ENCODE data around the gene TSNAXIP1.
A peak's percentile ranks its signal among the peaks of the same experiment; 100 is the strongest.
"Not testable (repeated sequence)": the region's sequence is repeated elsewhere in the genome, so short reads cannot be mapped to it uniquely, and the experiment has no call there.

TSNAXIP1 gene

GRCh38 chr16:67858500-67858899, 51.8 kb downstream of the TSNAXIP1 start:
- DNase-seq (ENCODE audit: low read depth in 3 of 3) = no peak

GRCh38 chr16:67860589-67861398, 54.1 kb downstream of the TSNAXIP1 start:
- DNase-seq (ENCODE audit: low read depth in 3 of 3) = no peak

- no peak for DNase-seq (ENCODE audit: low read depth in 3 of 3)
Measured at GRCh38 chr16:67861877-67862276, 55.2 kb downstream of the TSNAXIP1 start.

DNA sequence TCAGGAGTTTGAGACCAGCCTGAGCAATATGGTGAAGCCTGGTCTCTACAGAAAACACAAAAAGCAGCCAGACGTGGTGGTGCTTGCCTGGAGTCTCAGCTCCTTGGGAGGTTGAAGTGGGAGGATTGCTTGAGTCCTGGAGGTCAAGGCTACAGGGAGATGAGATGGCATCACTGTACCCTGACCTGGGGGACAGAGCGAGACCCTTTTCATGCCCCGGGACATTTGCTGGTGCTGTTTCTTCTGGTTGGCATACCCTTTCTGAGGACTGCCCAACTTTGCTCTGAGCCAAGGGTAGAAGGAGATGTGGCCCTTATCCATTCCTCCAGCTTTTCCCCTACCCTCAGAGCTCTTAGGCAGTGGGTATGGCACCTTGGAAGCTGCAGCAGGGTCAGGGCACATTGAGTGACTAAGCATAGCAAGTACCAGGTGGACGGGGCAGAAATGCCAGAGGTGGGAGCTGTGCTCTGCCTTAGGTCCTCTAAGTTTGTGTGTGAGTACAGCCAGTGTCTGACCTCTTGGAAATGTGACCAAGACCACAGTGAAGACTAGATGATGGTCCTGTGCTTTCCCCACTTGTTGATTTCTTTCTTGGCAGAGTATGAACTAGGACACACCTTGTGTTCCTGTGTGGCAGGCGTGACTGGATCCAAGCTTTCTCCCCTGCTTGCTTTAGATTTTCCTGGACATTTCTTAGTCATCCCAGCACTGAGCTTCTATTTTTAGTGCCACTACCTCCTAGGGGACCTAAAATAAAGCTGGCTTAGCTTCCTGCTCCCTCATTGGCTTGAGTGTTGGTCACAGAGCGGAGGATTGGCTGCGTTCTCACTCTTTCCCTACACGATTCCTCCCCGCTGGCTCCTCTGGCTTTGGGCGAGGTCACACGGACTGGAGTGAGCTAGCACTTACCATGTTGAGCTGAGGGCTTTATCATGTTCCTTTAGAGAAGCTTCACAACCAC, 56.2 kb downstream of the TSNAXIP1 start:
- DNase-seq (ENCODE audit: low read depth in 3 of 3) = no peak

DNA sequence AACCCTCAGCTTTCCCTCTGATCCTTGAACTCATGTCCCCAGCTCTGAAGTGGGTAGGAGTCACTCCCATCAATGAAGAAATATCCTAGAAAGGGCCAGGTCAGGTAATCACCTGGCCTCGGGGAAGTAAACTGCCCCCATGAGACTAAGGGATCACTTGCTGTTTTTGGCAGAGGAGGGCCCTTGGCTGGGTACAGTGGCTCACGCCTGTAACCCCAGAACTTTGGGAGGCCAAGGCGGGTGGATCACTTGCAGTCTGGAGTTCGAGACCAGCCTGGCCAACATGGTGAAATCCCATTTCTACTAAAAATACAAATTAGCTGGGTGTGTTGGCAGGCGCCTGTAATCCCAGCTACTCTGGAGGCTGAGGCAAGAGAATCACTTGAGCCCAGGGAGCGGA, 57.4 kb downstream of the TSNAXIP1 start:
- not testable (repeated sequence) for DNase-seq (ENCODE audit: low read depth in 3 of 3)

DNA sequence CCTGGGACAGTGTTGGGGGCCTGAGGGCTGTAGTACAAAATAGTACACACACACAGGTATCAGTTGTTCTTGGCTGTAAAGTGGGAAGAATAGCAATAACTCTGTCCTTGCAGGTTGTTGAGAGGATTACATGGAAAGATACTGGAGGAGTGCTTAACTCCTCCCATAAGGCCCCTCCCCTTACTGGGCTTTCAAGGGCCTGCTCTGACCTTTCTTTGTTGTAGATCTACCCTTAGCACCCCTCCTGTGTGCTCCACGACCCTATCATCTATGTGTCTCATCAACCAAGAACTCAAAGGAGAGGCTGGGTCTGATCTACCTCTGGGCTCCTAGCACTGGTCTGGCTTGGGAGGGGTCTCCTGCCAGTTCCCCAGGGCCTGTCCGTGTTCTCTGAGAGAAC, 57.9 kb downstream of the TSNAXIP1 start:
- DNase-seq (ENCODE audit: low read depth in 3 of 3) = no peak

DNA sequence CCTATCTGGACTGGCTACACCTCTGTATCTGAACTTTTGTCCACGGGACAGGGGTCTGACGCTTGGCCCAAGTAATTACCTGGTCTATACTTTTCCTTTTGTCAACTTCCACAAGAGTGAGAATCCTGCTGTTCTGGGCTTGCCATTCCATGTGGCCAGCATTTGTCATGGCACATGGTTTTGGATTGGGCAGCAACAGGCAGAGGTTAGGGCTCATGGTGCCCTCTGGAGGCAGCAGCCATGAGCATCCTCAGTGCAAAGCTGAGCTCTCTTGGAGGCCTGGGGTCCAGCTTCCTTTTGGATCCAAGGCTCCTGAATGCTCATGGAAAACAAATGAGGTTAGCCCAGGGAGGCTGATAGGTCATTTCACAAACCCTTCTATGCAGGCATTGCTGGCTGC, 58.6 kb downstream of the TSNAXIP1 start:
- no peak for DNase-seq (ENCODE audit: low read depth in 3 of 3)

DNA sequence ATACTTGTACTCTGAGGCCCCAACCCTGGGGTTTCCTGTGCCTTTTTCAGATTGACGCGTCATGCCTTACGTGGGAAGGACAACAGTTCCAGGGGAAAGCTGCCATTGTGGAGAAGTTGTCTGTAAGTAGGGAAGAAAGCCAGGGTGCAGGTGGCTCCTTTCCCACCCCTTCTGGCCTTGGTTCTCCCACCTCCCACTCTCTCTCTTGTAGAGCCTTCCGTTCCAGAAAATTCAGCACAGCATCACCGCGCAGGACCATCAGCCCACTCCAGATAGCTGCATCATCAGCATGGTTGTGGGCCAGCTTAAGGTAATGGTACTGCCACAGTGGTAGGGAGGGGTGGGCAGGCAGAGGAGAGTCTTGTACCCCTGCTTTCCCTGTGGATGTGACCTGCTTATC, 61.6 kb downstream of the TSNAXIP1 start:
- DNase-seq (ENCODE audit: low read depth in 3 of 3) = no peak

GRCh38 chr16:67869653-67870052, 63.0 kb downstream of the TSNAXIP1 start:
- DNase-seq (ENCODE audit: low read depth in 3 of 3) = no peak

GRCh38 chr16:67871256-67871655, 64.6 kb downstream of the TSNAXIP1 start:
- no peak for DNase-seq (ENCODE audit: low read depth in 3 of 3)

- DNase-seq (ENCODE audit: low read depth in 3 of 3) = no peak
Measured at GRCh38 chr16:67872131-67872630, 65.5 kb downstream of the TSNAXIP1 start.

- peak; percentile 81 to 88 (median 82) for DNase-seq (ENCODE audit: low read depth in 3 of 3)
Measured at GRCh38 chr16:67872631-67873434, 66.1 kb downstream of the TSNAXIP1 start, which contains the start of gene EDC4. Gene EDC4 (plus strand): TSS chr16:67873052. CDS start chr16:67873262, 210 bp downstream.

DNA sequence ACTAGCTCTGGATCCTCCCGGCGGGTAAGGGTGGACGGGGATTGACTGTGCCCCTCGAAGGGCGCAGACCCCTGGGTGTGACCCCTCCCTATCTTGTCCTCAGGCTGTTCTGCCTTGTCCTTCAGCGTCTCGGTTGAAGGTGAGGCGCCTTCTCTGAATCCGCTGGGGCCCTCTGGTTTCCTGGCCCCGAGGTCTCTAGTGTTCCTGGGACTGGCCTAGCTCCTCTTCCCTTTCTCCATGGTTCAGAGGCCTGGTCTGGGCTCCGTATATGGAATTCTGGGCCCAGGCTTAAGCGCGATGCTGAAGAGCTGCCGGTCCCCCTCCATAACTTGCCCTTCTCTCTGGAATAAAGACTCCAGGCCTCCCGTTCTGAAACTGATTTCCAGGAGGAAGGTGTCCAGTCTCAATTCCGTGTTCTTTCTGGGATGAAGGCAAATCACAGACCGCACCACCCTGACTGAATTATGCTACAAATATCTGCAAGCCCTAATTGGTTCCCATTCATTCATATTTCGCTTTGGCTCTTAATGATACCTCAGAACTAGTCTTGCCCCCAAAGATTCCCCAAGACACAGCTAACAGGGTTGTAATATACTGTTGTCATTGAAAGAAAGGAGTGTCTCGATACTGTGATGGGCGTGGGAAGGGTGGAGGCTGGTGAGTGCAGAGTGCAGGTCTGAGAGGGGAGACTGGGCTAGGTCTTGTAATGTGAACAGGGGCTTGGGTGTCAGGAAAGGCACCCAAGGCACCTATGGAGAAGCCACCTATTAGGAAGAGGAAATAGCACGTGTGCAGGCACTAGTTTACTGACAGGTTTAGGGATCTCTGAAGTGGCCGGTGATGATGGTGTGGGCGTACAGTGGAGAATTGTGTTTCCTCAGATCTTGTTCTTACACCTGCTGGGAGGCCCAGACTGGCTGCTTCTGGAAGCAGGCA, 67.0 kb downstream of the TSNAXIP1 start:
- no peak for DNase-seq (ENCODE audit: low read depth in 3 of 3)

GRCh38 chr16:67874372-67874771, 67.7 kb downstream of the TSNAXIP1 start:
- DNase-seq (ENCODE audit: low read depth in 3 of 3) = no peak

DNA sequence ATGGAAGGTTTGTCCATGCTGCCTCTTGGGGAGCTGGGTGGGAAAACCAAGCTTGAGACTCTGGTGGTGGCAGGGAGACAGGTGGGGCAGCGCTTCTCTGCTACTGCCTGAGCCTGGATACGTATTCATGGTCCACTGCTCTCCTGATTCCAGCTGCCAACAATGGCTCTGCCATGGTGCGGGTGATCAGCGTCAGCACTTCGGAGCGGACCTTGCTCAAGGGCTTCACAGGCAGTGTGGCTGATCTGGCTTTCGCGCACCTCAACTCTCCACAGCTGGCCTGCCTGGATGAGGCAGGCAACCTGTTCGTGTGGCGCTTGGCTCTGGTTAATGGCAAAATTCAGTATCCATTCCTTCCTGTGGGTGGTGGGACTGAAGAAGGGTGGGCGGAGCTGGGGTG, 70.4 kb downstream of the TSNAXIP1 start:
- no peak for DNase-seq (ENCODE audit: low read depth in 3 of 3)
